ENCODE data around the gene GPANK1. TPM values are rescaled to one million over a fixed set of nuclear protein-coding genes. Genes with fewer than 3 reads are reported as not detected.

GPANK1 gene
- total RNA-seq, 1 experiment from 2014 or later: 29.1 TPM

GRCh38 chr6:31692886-31693285, 28.1 kb upstream of the GPANK1 start (continued):
- TF ChIP-seq, protein P1, sequence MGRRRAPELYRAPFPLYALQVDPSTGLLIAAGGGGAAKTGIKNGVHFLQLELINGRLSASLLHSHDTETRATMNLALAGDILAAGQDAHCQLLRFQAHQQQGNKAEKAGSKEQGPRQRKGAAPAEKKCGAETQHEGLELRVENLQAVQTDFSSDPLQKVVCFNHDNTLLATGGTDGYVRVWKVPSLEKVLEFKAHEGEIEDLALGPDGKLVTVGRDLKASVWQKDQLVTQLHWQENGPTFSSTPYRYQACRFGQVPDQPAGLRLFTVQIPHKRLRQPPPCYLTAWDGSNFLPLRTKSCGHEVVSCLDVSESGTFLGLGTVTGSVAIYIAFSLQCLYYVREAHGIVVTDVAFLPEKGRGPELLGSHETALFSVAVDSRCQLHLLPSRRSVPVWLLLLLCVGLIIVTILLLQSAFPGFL (CRISPR knock-in tag; IDR thresholded peaks at IDR 0.05; ENCODE audit: borderline replicate concordance): no peak
- TF ChIP-seq ATF6 (CRISPR knock-in tag; IDR thresholded peaks at IDR 0.05) (no peak), E2F1 (CRISPR knock-in tag; IDR thresholded peaks at IDR 0.05) (no peak), IRF1 (CRISPR knock-in tag; IDR thresholded peaks at IDR 0.05) (no peak), TCF7 (CRISPR knock-in tag; IDR thresholded peaks at IDR 0.05; ENCODE audit: low read depth) (no peak), TEAD1 (CRISPR knock-in tag; IDR thresholded peaks at IDR 0.05) (no peak), NFATC4 (CRISPR knock-in tag; IDR thresholded peaks at IDR 0.05) (no peak)

DNA sequence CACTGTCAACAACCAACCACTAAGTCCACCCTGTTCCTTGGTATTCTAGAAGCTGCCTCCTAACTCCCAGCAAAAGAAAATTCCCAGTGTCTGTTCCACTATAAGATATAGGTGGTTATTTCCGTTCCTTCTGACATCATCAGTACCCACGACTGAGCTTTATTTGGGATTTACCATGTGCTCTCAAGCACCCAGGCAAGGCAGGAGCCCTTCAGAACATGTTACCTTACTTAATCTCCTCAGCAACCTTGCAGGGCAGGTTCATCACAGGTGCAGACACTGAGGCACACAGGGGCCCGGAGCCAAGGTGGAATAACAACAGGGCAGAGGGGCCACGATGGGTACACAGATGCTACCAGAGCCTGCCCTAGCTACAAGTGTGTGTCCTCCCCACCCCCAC, 27.6 kb upstream of the GPANK1 start:
- Mint-ChIP-seq H3K4me3 (no peak overlapping the region), H3K4me1 (no peaks in the 10 kb centered on the region), H3K9me3 (no peaks in the 10 kb centered on the region), H3K27ac (no peak overlapping the region), H3K36me3 (peaks cover 23% of the 10 kb centered on the region), H3K27me3 (ENCODE audit: low read depth) (no peaks in the 10 kb centered on the region)
- ChIA-PET CTCF (no interaction called here), POLR2A (interaction anchor here (0.5 kb wide), 1 partner anchor 112 kb away, joined by 3 read pairs; no protein-coding TSS in a partner anchor)
- TF ChIP-seq NFE2L1 (CRISPR knock-in tag; IDR thresholded peaks at IDR 0.05): no peak
- TF ChIP-seq, protein P2, sequence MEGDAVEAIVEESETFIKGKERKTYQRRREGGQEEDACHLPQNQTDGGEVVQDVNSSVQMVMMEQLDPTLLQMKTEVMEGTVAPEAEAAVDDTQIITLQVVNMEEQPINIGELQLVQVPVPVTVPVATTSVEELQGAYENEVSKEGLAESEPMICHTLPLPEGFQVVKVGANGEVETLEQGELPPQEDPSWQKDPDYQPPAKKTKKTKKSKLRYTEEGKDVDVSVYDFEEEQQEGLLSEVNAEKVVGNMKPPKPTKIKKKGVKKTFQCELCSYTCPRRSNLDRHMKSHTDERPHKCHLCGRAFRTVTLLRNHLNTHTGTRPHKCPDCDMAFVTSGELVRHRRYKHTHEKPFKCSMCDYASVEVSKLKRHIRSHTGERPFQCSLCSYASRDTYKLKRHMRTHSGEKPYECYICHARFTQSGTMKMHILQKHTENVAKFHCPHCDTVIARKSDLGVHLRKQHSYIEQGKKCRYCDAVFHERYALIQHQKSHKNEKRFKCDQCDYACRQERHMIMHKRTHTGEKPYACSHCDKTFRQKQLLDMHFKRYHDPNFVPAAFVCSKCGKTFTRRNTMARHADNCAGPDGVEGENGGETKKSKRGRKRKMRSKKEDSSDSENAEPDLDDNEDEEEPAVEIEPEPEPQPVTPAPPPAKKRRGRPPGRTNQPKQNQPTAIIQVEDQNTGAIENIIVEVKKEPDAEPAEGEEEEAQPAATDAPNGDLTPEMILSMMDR (IDR thresholded peaks at IDR 0.05): no peak
- no peak for TF ChIP-seq MAX (CRISPR knock-in tag; IDR thresholded peaks at IDR 0.05)
- no peak for TF ChIP-seq ELF4 (CRISPR knock-in tag; IDR thresholded peaks at IDR 0.05; ENCODE audit: low read depth)
- TF ChIP-seq TEAD4 (CRISPR knock-in tag; IDR thresholded peaks at IDR 0.05): no peak
- TF ChIP-seq HMGA2 (CRISPR knock-in tag; IDR thresholded peaks at IDR 0.05): no peak
- TF ChIP-seq, protein P3, sequence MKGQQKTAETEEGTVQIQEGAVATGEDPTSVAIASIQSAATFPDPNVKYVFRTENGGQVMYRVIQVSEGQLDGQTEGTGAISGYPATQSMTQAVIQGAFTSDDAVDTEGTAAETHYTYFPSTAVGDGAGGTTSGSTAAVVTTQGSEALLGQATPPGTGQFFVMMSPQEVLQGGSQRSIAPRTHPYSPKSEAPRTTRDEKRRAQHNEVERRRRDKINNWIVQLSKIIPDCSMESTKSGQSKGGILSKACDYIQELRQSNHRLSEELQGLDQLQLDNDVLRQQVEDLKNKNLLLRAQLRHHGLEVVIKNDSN (CRISPR knock-in tag; IDR thresholded peaks at IDR 0.05): no peak
- TF ChIP-seq ZNF317 (CRISPR knock-in tag; IDR thresholded peaks at IDR 0.05; ENCODE audit: borderline replicate concordance, low read depth): no peak
- no peak for TF ChIP-seq E2F1 (CRISPR knock-in tag; IDR thresholded peaks at IDR 0.05)
- TF ChIP-seq IRF1 (CRISPR knock-in tag; IDR thresholded peaks at IDR 0.05): no peak
- TF ChIP-seq, protein P4, sequence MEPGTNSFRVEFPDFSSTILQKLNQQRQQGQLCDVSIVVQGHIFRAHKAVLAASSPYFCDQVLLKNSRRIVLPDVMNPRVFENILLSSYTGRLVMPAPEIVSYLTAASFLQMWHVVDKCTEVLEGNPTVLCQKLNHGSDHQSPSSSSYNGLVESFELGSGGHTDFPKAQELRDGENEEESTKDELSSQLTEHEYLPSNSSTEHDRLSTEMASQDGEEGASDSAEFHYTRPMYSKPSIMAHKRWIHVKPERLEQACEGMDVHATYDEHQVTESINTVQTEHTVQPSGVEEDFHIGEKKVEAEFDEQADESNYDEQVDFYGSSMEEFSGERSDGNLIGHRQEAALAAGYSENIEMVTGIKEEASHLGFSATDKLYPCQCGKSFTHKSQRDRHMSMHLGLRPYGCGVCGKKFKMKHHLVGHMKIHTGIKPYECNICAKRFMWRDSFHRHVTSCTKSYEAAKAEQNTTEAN (CRISPR knock-in tag; IDR thresholded peaks at IDR 0.05): no peak
- TF ChIP-seq TCF7 (CRISPR knock-in tag; IDR thresholded peaks at IDR 0.05; ENCODE audit: low read depth): no peak
- DNase-seq (ENCODE audit: low spot score): no peak
- no peak for ATAC-seq

Measured in WTC11 (cell line).